HepG2 (cell line): Measurements from ENCODE around the gene ALDH4A1. TPM values are rescaled to one million over a fixed set of nuclear protein-coding genes. Genes with fewer than 3 reads are reported as not detected.

Experiments used
- ATF7 ChIP-seq, 2 experiments: fragments of 450-650 bp in 1 of 2; sonication (generic) in 1 of 2; formaldehyde crosslinking in 1 of 2; IDR thresholded peaks; 2 replicates each; pipeline versions ENCODE4 v1.4.0 to v1.6.1; 2016 to 2020; ENCODE audit warnings: antibody characterized with exemption in 1 of 2, mild to moderate bottlenecking in 1 of 2, missing genetic modification reagents in 1 of 2
- BHLHE40 ChIP-seq: IDR thresholded peaks from 2 replicates; pipeline ENCODE4 v1.6.1; 2011; ENCODE audit warnings: low read length, improper control_type of control experiment
- CBX1 ChIP-seq: IDR thresholded peaks from one replicate; pipeline ENCODE4 v1.6.1; 2016; ENCODE audit warnings: antibody characterized with exemption, low read depth
- FOXA3 ChIP-seq: IDR thresholded peaks from 2 replicates; pipeline ENCODE4 v1.6.1; 2016; ENCODE audit warnings: missing genetic modification reagents, missing compliant biosample characterization
- FOXK1 ChIP-seq: sonication (generic); formaldehyde crosslinking; IDR thresholded peaks from 2 replicates; pipeline ENCODE4 v1.4.0; 2020; ENCODE audit warnings: low read depth, missing genetic modification reagents, borderline replicate concordance
- FOXO1 ChIP-seq: sonication (generic); formaldehyde crosslinking; IDR thresholded peaks from 2 replicates; pipeline ENCODE4 v1.4.0; 2020; ENCODE audit warnings: missing genetic modification reagents
- HNRNPK ChIP-seq: fragments of 200-400 bp; formaldehyde crosslinking; IDR thresholded peaks from 2 replicates; pipeline ENCODE4 v1.6.1; 2018; ENCODE audit warnings: low read length, low read depth, moderate library complexity, mild to moderate bottlenecking; ENCODE audit not compliant: poor library complexity, severe bottlenecking
- HNRNPL ChIP-seq: fragments of 200-400 bp; formaldehyde crosslinking; IDR thresholded peaks from 2 replicates; pipeline ENCODE4 v1.6.1; 2017; ENCODE audit warnings: mild to moderate bottlenecking, low read depth, low read length
- KLF11 ChIP-seq: IDR thresholded peaks from 2 replicates; pipeline ENCODE4 v1.6.1; 2016; ENCODE audit warnings: missing compliant biosample characterization
- MTF2 ChIP-seq: sonication (generic); formaldehyde crosslinking; IDR thresholded peaks from 2 replicates; pipeline ENCODE4 v1.5.0; 2020; ENCODE audit warnings: missing genetic modification reagents, borderline replicate concordance
- MXI1 ChIP-seq: IDR thresholded peaks from 3 replicates; pipeline ENCODE4 v1.6.1; 2012; ENCODE audit warnings: low read depth, low read length, inconsistent platforms, borderline replicate concordance
- NCOR1 ChIP-seq: fragments of 200-600 bp; sonication (generic); IDR thresholded peaks from 2 replicates; pipeline ENCODE4 v1.7.0; 2017; ENCODE audit warnings: antibody characterized with exemption, low read length, borderline replicate concordance
- NR0B2 ChIP-seq: sonication (generic); formaldehyde crosslinking; IDR thresholded peaks from 2 replicates; pipeline ENCODE4 v1.4.0; 2020; ENCODE audit warnings: mild to moderate bottlenecking, missing genetic modification reagents
- RFX1 ChIP-seq: fragments of 450-650 bp; IDR thresholded peaks from 2 replicates; pipeline ENCODE4 v1.6.1; 2017
- RORA ChIP-seq: sonication (generic); formaldehyde crosslinking; IDR thresholded peaks from 2 replicates; pipeline ENCODE4 v1.5.0; 2020; ENCODE audit warnings: mild to moderate bottlenecking, missing genetic modification reagents, moderate library complexity
- SAP130 ChIP-seq: IDR thresholded peaks from 2 replicates; pipeline ENCODE4 v1.6.1; 2016; ENCODE audit warnings: low read depth
- YEATS2 ChIP-seq: sonication (generic); formaldehyde crosslinking; IDR thresholded peaks from 2 replicates; pipeline ENCODE4 v1.4.0; 2020; ENCODE audit warnings: missing genetic modification reagents, borderline replicate concordance
- ZBED4 ChIP-seq: sonication (generic); formaldehyde crosslinking; IDR thresholded peaks from 2 replicates; pipeline ENCODE4 v1.4.0; 2020; ENCODE audit warnings: missing genetic modification reagents, borderline replicate concordance
- ZMYM4 ChIP-seq: sonication (generic); formaldehyde crosslinking; IDR thresholded peaks from 2 replicates; pipeline ENCODE4 v1.8.1; 2023; ENCODE audit warnings: mild to moderate bottlenecking, missing genetic modification reagents
- ZNF557 ChIP-seq: sonication (generic); formaldehyde crosslinking; IDR thresholded peaks from 2 replicates; pipeline ENCODE4 v1.4.0; 2020; ENCODE audit warnings: missing genetic modification reagents
- ZNF788 ChIP-seq: sonication (generic); formaldehyde crosslinking; IDR thresholded peaks from 2 replicates; pipeline ENCODE4 v1.5.0; 2020; ENCODE audit warnings: mild to moderate bottlenecking, missing genetic modification reagents, borderline replicate concordance
- ZSCAN20 ChIP-seq: sonication (generic); formaldehyde crosslinking; IDR thresholded peaks from 2 replicates; pipeline ENCODE4 v1.4.0; 2020; ENCODE audit warnings: missing genetic modification reagents, mild to moderate bottlenecking, borderline replicate concordance
- polyA plus RNA-seq, 8 experiments: library from polyadenylated mRNA; depleted of rRNA in 3 of 8; stranded (reverse) in 7 of 8; unstranded in 1 of 8; fragments of >200 nt; fragmentation: Illumina TruSeq in 4 of 8; extraction: Trizol in 4 of 8; gene quantifications; 2 replicates each; pipeline versions ENCODE4 v1.2.1 to v1.2.3, GENCODE V29; 2011 to 2016; ENCODE audit warnings: low read depth in 4 of 8, missing spikeins in 1 of 8, mixed read lengths in 1 of 8; ENCODE audit not compliant: insufficient read depth in 1 of 8
- total RNA-seq, 5 experiments: library from RNA; depleted of rRNA; stranded (reverse); fragments of >200 nt; fragmentation: Illumina TruSeq; extraction: Trizol; gene quantifications; 2 replicates each; pipeline ENCODE4 v1.2.3, GENCODE V29; 2016; ENCODE audit warnings: low read depth in 1 of 5
- TF ChIP-seq, protein P1 (sequence below): sonication (generic); formaldehyde crosslinking; conservative IDR thresholded peaks from 2 replicates; pipeline ENCODE4 v1.8.0; 2022; ENCODE audit warnings: low read depth, missing genetic modification reagents
- TF ChIP-seq, protein P2 (sequence below): sonication (generic); formaldehyde crosslinking; IDR thresholded peaks from 2 replicates; pipeline ENCODE4 v1.4.0; 2020; ENCODE audit warnings: missing genetic modification reagents

Gene ALDH4A1
- total and polyA plus RNA-seq, 2 of the 13 experiments (the other 11 are each of a cell fraction or from before 2014, with no cell fraction given): 76.4 to 240 TPM

DNA sequence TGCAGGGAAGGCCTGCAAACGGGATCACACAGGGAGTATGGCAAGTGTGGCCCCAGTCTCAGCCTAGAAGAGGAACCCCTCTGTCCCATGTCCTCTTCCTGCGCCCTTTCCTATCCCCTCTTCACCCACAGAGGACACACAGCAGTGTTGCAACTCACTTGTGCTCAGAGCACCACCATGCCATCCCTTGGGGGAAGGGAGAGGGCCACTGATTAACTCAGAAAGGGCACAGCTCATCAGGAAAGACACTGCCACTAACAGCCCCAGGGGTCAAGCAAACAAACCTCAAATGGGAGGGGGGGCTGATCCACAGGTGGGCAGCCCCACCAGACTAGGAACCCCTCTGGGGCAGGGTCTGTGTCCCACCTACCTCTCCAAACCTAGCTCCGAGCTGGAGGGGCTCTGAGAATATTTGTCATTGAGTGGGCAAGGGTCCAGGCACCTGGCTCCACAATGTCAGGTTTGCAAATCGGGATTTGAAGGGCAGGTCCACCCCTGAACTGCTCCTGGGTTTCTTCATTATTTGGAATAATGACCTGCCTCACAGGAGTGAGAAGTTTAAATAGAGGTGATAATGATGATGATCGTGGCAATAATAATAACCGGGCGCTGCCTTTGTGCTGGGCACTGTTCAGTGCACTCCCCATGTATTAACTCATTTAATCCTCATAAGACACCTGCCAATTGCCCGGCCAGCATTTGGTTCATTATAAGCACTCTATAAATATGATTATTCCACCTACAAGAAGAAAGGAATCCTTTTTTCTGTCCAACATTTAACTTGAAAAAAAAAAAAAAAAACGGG, 1.0 kb downstream of the ALDH4A1 start (continued):
- TF ChIP-seq YEATS2 (CRISPR knock-in tag) (no peak), KLF11 (no peak), NCOR1 (no peak; the same call in 1 of the 2 replicates), FOXA3 (CRISPR knock-in tag) (peak; percentile 87), MTF2 (CRISPR knock-in tag) (no peak), BHLHE40 (no peak), RFX1 (no peak), ZBED4 (CRISPR knock-in tag) (peak; percentile 65; the same call in 1 of the 2 replicates), FOXK1 (CRISPR knock-in tag) (peak; percentile 67; the same call in 1 of the 2 replicates), HNRNPK (no peak), CBX1 (no peak), ZMYM4 (CRISPR knock-in tag) (peak; percentile 59), SAP130 (CRISPR knock-in tag) (peak; percentile 97), ZNF788 (CRISPR knock-in tag) (peak; percentile 93; the same call in 1 of the 2 replicates), RORA (CRISPR knock-in tag) (no peak), HNRNPL (peak; percentile 88), ATF7 (IDR thresholded peaks at IDR 0.05) (no peak), ATF7 (CRISPR knock-in tag; IDR thresholded peaks at IDR 0.05) (no peak), ZNF557 (CRISPR knock-in tag) (no peak), NR0B2 (CRISPR knock-in tag) (no peak), FOXO1 (CRISPR knock-in tag) (peak; percentile 76), ZSCAN20 (CRISPR knock-in tag) (no peak), MXI1 (peak; percentile 65; the same call in 1 of the 3 replicates)
- TF ChIP-seq, protein P1, sequence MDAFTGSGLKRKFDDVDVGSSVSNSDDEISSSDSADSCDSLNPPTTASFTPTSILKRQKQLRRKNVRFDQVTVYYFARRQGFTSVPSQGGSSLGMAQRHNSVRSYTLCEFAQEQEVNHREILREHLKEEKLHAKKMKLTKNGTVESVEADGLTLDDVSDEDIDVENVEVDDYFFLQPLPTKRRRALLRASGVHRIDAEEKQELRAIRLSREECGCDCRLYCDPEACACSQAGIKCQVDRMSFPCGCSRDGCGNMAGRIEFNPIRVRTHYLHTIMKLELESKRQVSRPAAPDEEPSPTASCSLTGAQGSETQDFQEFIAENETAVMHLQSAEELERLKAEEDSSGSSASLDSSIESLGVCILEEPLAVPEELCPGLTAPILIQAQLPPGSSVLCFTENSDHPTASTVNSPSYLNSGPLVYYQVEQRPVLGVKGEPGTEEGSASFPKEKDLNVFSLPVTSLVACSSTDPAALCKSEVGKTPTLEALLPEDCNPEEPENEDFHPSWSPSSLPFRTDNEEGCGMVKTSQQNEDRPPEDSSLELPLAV: no peak
- TF ChIP-seq, protein P2, sequence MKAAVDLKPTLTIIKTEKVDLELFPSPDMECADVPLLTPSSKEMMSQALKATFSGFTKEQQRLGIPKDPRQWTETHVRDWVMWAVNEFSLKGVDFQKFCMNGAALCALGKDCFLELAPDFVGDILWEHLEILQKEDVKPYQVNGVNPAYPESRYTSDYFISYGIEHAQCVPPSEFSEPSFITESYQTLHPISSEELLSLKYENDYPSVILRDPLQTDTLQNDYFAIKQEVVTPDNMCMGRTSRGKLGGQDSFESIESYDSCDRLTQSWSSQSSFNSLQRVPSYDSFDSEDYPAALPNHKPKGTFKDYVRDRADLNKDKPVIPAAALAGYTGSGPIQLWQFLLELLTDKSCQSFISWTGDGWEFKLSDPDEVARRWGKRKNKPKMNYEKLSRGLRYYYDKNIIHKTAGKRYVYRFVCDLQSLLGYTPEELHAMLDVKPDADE: no peak
